ENCODE results near the gene U2SURP. TPM values are rescaled to one million over a fixed set of nuclear protein-coding genes. Genes with fewer than 3 reads are reported as not detected.
"Not testable (repeated sequence)": the region's sequence is repeated elsewhere in the genome, so short reads cannot be mapped to it uniquely, and the experiment has no call there.

U2SURP gene
- total RNA-seq, 6 donors from 2014 or later, result 47.4 to 126 (median 58.6) TPM

DNA sequence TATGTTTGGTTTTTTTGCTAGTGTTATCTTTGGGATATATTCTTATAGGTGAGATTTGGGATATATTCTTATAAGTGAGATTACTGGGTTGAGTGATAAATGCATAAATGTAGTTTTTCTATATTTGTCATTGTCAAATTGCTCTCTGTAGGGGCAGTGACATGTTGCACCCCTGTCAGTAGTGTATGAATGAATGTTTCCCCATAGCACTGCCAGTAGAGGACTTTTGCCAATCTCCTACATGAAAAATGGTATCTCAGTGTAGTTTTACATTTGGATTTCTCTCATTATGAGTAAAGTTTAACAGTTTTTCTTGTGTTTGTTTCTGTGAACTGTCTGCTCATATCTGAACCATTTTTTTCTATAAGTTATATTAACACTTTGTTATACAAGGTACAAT, 13.6 kb downstream of the U2SURP start:
- DNase-seq, result no peak
- Histone ChIP-seq H3K4me1 (peaks cover 0 to 9% (median 2%) of the 10 kb centered on the region in 4 donors), H3K4me3 (no peak overlapping the region), H3K36me3 (peaks cover 4 to 59% (median 20%) of the 10 kb centered on the region in 4 donors), H3K27ac (no peak overlapping the region), H3K27me3 (no peaks in the 10 kb centered on the region), H3K9me3 (no peaks in the 10 kb centered on the region)
- ATAC-seq (ENCODE audit: low FRiP score in 2 of 2), result no peak
- TF ChIP-seq POLR2A (IDR thresholded peaks at IDR 0.05) (no peak), POLR2AphosphoS5 (IDR thresholded peaks at IDR 0.05) (no peak), EP300 (IDR thresholded peaks at IDR 0.05) (no peak)
- TF ChIP-seq, protein P1, sequence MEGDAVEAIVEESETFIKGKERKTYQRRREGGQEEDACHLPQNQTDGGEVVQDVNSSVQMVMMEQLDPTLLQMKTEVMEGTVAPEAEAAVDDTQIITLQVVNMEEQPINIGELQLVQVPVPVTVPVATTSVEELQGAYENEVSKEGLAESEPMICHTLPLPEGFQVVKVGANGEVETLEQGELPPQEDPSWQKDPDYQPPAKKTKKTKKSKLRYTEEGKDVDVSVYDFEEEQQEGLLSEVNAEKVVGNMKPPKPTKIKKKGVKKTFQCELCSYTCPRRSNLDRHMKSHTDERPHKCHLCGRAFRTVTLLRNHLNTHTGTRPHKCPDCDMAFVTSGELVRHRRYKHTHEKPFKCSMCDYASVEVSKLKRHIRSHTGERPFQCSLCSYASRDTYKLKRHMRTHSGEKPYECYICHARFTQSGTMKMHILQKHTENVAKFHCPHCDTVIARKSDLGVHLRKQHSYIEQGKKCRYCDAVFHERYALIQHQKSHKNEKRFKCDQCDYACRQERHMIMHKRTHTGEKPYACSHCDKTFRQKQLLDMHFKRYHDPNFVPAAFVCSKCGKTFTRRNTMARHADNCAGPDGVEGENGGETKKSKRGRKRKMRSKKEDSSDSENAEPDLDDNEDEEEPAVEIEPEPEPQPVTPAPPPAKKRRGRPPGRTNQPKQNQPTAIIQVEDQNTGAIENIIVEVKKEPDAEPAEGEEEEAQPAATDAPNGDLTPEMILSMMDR (IDR thresholded peaks at IDR 0.05), result no peak

DNA sequence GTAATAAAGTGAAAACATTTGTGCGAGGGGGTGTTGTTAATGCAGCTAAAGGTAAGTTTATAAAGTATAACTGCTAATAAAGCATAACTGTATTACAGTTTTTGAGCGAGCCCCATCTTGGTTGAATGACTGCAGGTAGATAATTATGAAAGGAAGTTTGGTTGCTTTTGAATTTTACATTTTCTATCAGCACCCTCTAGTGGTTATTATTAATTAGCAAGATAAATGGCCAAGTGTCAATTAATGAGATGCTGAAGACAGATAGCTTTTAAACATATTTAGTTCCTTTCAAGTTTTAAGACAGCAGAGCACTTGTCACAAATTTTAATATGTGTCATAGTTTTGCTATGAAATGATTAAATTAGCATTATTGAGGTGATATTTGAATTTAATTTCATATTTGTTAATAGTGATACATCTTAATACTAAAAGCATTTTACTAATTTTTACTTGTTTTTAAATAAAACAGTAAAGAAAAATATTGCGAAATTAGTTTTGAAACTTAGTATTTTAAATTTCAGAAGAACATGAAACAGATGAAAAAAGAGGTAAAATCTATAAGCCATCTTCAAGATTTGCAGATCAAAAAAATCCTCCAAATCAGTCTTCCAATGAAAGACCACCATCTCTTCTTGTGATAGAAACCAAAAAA, 15.1 kb downstream of the U2SURP start:
- H3K36me3 ChIP-seq, result peaks cover 4 to 74% (median 34%) of the 10 kb centered on the region in 4 donors
- TF ChIP-seq POLR2A (IDR thresholded peaks at IDR 0.05), result no peak
- TF ChIP-seq, protein P1 (IDR thresholded peaks at IDR 0.05), result peak in 5 of 6 experiments; percentile 35 to 49 (median 44)

DNA sequence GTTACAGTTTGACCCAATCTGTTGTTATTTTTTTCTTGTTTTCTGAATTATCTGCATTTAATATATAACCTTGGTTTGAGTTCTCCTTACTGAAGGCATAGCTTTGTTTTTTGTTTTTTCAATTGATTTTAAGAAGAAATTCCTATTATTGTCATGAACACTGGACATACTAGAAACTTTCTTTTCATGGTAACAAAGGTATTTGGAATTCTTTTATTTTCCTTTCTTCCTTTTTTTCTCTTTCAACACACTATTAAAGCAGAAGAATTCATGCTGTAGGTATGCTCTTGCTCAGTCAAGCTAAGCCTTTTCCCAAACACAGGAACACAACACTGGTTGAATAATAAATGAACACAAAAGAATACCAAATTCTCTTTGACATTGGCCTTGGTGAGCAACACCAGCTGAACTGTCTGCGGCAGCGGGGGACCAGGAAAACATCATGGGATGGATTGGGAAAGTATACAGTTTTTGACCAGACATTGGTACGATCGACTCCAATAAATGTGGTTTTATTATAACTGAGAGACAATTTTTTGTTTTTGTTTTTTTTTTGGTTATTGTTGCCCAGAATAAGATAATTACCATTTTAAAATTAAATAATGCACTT, 23.1 kb downstream of the U2SURP start:
- H3K27me3 ChIP-seq, result no peaks in the 10 kb centered on the region
- H3K36me3 ChIP-seq, result peaks cover 3 to 99% (median 53%) of the 10 kb centered on the region in 4 donors
- ATAC-seq (ENCODE audit: low FRiP score in 2 of 2) (no peak), DNase-seq (no peak)
- H3K27ac ChIP-seq, result no peak overlapping the region
- no peaks in the 10 kb centered on the region for H3K9me3 ChIP-seq
- no peaks in the 10 kb centered on the region for H3K4me1 ChIP-seq
- H3K4me3 ChIP-seq, result no peak overlapping the region
- TF ChIP-seq, protein P1 (IDR thresholded peaks at IDR 0.05), result no peak
- TF ChIP-seq POLR2A (IDR thresholded peaks at IDR 0.05) (no peak), EP300 (IDR thresholded peaks at IDR 0.05) (no peak), POLR2AphosphoS5 (IDR thresholded peaks at IDR 0.05) (no peak)
- WGBS, 2 donors, result 92 to 99% methylated on average over 4 of the region's 4 CpGs

More for the DNA sequence above, 15.1 kb downstream of the U2SURP start:
- 88 to 91% methylated on average over 3 of the region's 3 CpGs for WGBS, 2 donors
- H3K27ac ChIP-seq, result no peak overlapping the region
- no peaks in the 10 kb centered on the region for H3K9me3 ChIP-seq
- DNase-seq (no peak), ATAC-seq (ENCODE audit: low FRiP score in 2 of 2) (no peak)
- H3K4me1 ChIP-seq, result no peaks in the 10 kb centered on the region
- H3K27me3 ChIP-seq, result no peaks in the 10 kb centered on the region
- no peak overlapping the region for H3K4me3 ChIP-seq

DNA sequence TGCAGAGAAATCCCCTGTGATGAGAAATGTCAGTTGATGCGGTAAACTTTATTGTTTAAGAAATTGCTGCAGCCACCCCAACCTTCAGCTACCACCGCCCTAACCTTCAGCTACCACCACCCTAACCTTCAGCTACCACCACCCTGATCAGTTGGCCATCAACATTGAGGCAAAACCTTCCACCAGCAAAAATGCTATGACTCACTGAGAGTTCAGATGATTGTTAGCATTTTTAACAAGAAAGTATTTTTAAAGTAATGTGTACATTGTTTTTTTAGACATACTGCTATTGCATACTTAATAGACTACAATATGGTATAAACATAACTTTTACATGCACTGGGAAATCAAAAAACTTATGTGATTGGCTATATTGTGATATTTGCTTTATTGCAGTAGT, 30.0 kb downstream of the U2SURP start:
- no peak for ATAC-seq (ENCODE audit: low FRiP score in 2 of 2)
- peaks cover 0 to 5% (median 2%) of the 10 kb centered on the region in 4 donors for H3K4me1 ChIP-seq
- no peaks in the 10 kb centered on the region for H3K9me3 ChIP-seq
- H3K27ac ChIP-seq, result no peak overlapping the region
- no peaks in the 10 kb centered on the region for H3K27me3 ChIP-seq
- H3K36me3 ChIP-seq, result peaks cover 14 to 86% (median 37%) of the 10 kb centered on the region in 4 donors
- DNase-seq, result no peak
- no peak for TF ChIP-seq POLR2AphosphoS5 (IDR thresholded peaks at IDR 0.05)
- no peak for TF ChIP-seq POLR2A (IDR thresholded peaks at IDR 0.05)
- no peak for TF ChIP-seq EP300 (IDR thresholded peaks at IDR 0.05)
- TF ChIP-seq, protein P1 (IDR thresholded peaks at IDR 0.05), result no peak
- H3K4me3 ChIP-seq, result no peak overlapping the region
- 71 to 84% methylated on average over 2 of the region's 2 CpGs for WGBS, 2 donors

DNA sequence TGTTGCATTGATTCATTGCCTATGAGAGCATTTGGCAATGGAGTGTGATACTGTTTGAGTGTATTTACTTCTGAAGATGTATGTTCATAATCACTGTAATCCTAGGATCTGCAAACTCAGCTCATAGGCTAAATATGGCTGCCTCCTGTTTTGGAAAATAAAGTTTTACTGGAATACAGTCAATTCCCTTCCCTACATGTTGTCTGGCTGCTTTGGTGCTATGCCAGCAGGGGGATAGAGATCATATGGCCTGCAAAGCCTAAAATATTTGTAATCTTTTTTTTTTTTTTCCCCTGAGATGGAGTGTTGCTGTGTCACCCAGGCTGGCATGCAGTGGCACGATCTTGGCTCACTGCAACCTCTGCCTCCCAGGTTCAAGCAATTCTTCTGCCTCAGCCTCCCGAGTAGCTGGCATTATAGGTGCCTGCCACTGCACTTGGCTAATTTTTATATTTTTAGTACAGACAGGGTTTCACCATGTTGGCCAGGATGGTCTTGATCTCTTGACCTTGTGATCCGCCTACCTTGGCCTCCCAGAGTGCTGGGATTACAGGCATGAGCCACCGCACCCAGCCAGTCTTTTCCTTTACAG, 30.5 kb downstream of the U2SURP start:
- not testable (repeated sequence) for DNase-seq; H3K4me3 ChIP-seq; H3K4me1 ChIP-seq; H3K9me3 ChIP-seq; H3K27ac ChIP-seq; ATAC-seq (ENCODE audit: low FRiP score in 2 of 2); H3K27me3 ChIP-seq
- peaks cover 14 to 86% (median 40%) of the 10 kb centered on the region in 4 donors for H3K36me3 ChIP-seq
- WGBS, 2 donors, result 96 to 97% methylated on average over 4 of the region's 4 CpGs

All from upper lobe of left lung (tissue), 6 donors.